Right lobe of liver (tissue), 6 donors: ENCODE results near the gene PIK3R5. TPM values are rescaled to one million over a fixed set of nuclear protein-coding genes. Genes with fewer than 3 reads are reported as not detected.

Experiments used
- ATAC-seq, 4 donors: fragments of 200-7000 bp; cut with Tn5 transposase; one replicate each; pipeline ENCODE4 v1.9.1; 2020; ENCODE audit warnings: mild to moderate bottlenecking in 4 of 4, moderate library complexity in 4 of 4
- DNase-seq, 3 donors: peaks; one replicate each; pipeline ENCODE4 v3.0.0-alpha.2; 2020
- H3K27ac ChIP-seq, 3 donors: fragments of 200-600 bp; one replicate each; pipeline ENCODE4 v1.8.0; 2022
- H3K27me3 ChIP-seq, 2 donors: fragments of 200-600 bp; one replicate each; pipeline ENCODE4 v1.8.0; 2022
- H3K36me3 ChIP-seq, 4 donors: fragments of 200-600 bp; sonication (generic) in 1 of 4; one replicate each; pipeline versions ENCODE4 v1.5.1 to v1.8.0; 2017 to 2022; ENCODE audit warnings: control low read depth in 1 of 4
- H3K4me1 ChIP-seq, 4 donors: fragments of 200-600 bp; sonication (generic) in 1 of 4; one replicate each; pipeline versions ENCODE4 v1.5.1 to v1.8.0; 2017 to 2022; ENCODE audit warnings: control low read depth in 1 of 4
- H3K4me3 ChIP-seq, 3 donors: fragments of 200-600 bp; one replicate each; pipeline ENCODE4 v1.8.0; 2022
- H3K9me3 ChIP-seq, 4 donors: fragments of 200-600 bp; sonication (generic) in 1 of 4; one replicate each; pipeline versions ENCODE4 v1.5.1 to v1.8.0; 2017 to 2022; ENCODE audit warnings: control low read depth in 1 of 4
- CTCF ChIP-seq, 4 donors: fragments of 200-600 bp in 3 of 4; fragments of 450-650 bp in 1 of 4; IDR thresholded peaks; one replicate each; pipeline versions ENCODE4 v1.5.1 to v1.8.0; 2016 to 2022; ENCODE audit warnings: antibody characterized with exemption in 4 of 4, mild to moderate bottlenecking in 2 of 4
- POLR2A ChIP-seq: fragments of 450-650 bp; IDR thresholded peaks from one replicate; pipeline ENCODE4 v1.6.1; 2017; ENCODE audit warnings: antibody characterized with exemption, mild to moderate bottlenecking
- WGBS: methylation state at CpG from one replicate; pipeline ENCODE4 v1.1.6; 2018; ENCODE audit warnings: low coverage, low lambda C conversion rate; ENCODE audit not compliant: insufficient coverage; ENCODE audit errors: missing lambda C conversion rate; 5-methylcytosine and 5-hydroxymethylcytosine counted together
- intact Hi-C, 2 donors: fragments of 100-400 bp; cut with DNase I; formaldehyde crosslinking; loops; one replicate each; pipeline versions ENCODE4 v1.11.2 to v1.14.1; 2022
- total RNA-seq, 6 experiments: library from RNA; depleted of rRNA in 2 of 6; stranded (reverse); fragments of >200 nt in 2 of 6; fragmentation: NEBNext Ultra II Directional in 3 of 6; extraction: Animal tissue kit (Norgen Biotek cat#: 25700) in 3 of 6; gene quantifications; one replicate each; pipeline versions ENCODE4 v1.1.0 to v1.2.4, GENCODE V29; 2016 to 2023
- donor health status: DM: no; HTN: yes; CAD: no.
- donor health status: DM: no; HTN: no; CAD: no.
- donor health status: DM: no; HTN: no; CAD: no.
- donor health status: DM: no; HTN: yes; CAD: no.
- donor health status: DM: no; HTN: yes; CAD: no.

PIK3R5 gene
- total RNA-seq, 6 experiments from 2014 or later = 3.7 to 6.5 (median 5.0) TPM

GRCh38 chr17:8939496-8940334, 25.8 kb downstream of the PIK3R5 start:
- intact Hi-C loops = no loop called here
- Histone ChIP-seq H3K9me3 (no peaks in the 10 kb centered on the region), H3K27me3 (no peaks in the 10 kb centered on the region), H3K4me3 (no peak overlapping the region), H3K4me1 (no peaks in the 10 kb centered on the region), H3K36me3 (no peaks in the 10 kb centered on the region), H3K27ac (no peak overlapping the region)
- ATAC-seq (no peak), DNase-seq (no peak)
- 46% methylated on average over 7 of the region's 12 CpGs for WGBS
- TF ChIP-seq POLR2A (no peak), CTCF (IDR thresholded peaks at IDR 0.05) (no peak)

GRCh38 chr17:8938933-8939332, 26.6 kb downstream of the PIK3R5 start:
- DNase-seq (no peak), ATAC-seq (no peak)
- Histone ChIP-seq H3K36me3 (no peaks in the 10 kb centered on the region), H3K9me3 (no peaks in the 10 kb centered on the region), H3K27me3 (no peaks in the 10 kb centered on the region), H3K4me1 (no peaks in the 10 kb centered on the region), H3K27ac (no peak overlapping the region), H3K4me3 (no peak overlapping the region)
- 41% methylated on average over 5 of the region's 5 CpGs for WGBS
- intact Hi-C loops = no loop called here
- TF ChIP-seq CTCF (IDR thresholded peaks at IDR 0.05) = no peak
- no peak for TF ChIP-seq POLR2A

- 38% methylated on average over 9 of the region's 9 CpGs for WGBS
- Histone ChIP-seq H3K4me1 (no peaks in the 10 kb centered on the region), H3K4me3 (no peak overlapping the region), H3K27ac (no peak overlapping the region), H3K9me3 (no peaks in the 10 kb centered on the region), H3K36me3 (no peaks in the 10 kb centered on the region), H3K27me3 (no peaks in the 10 kb centered on the region)
- ATAC-seq = peak; percentile 47 to 67 (median 54)
- DNase-seq = peak in 1 of 3 donors; percentile 56
- TF ChIP-seq CTCF (IDR thresholded peaks at IDR 0.05) (no peak), POLR2A (no peak)
- intact Hi-C loops = no loop called here
Observed at GRCh38 chr17:8935191-8935590, 30.3 kb downstream of the PIK3R5 start.

- WGBS = 52% methylated on average over 6 of the region's 6 CpGs
- Histone ChIP-seq H3K36me3 (no peaks in the 10 kb centered on the region), H3K9me3 (no peaks in the 10 kb centered on the region), H3K4me3 (no peak overlapping the region), H3K27ac (no peak overlapping the region), H3K27me3 (no peaks in the 10 kb centered on the region), H3K4me1 (no peaks in the 10 kb centered on the region)
- no peak for ATAC-seq
- intact Hi-C loops = no loop called here
- no peak for DNase-seq
- TF ChIP-seq CTCF (IDR thresholded peaks at IDR 0.05) (no peak), POLR2A (no peak)
Observed at GRCh38 chr17:8934346-8934745, 31.2 kb downstream of the PIK3R5 start.
